Spleen (tissue), 11 donors: Measurements from ENCODE around the gene DNAJB4. TPM values are rescaled to one million over a fixed set of nuclear protein-coding genes. Genes with fewer than 3 reads are reported as not detected.
A peak's percentile ranks its signal among the peaks of the same experiment; 100 is the strongest.
"Not testable (repeated sequence)": the region's sequence is repeated elsewhere in the genome, so short reads cannot be mapped to it uniquely, and the experiment has no call there.

Experiments
- DNase-seq: peaks from one replicate; pipeline ENCODE4 v3.0.0-alpha.2; 2020
- H3K27ac ChIP-seq, 8 donors: fragments of 200-600 bp; sonication (generic) in 7 of 8; 1 replicate in 4 of 8; 2 replicates in 4 of 8; pipeline versions ENCODE4 v1.5.0 to v1.8.0; 2016 to 2021; ENCODE audit warnings: inconsistent platforms in 4 of 8, mild to moderate bottlenecking in 4 of 8, moderate library complexity in 1 of 8
- H3K27me3 ChIP-seq, 7 donors: fragments of 200-600 bp; sonication (generic) in 6 of 7; replicated peaks in 1 of 7; 1 replicate in 4 of 7; 2 replicates in 3 of 7; pipeline versions ENCODE4 v1.5.0 to v1.8.0; 2016 to 2021; ENCODE audit warnings: inconsistent platforms in 3 of 7, mild to moderate bottlenecking in 1 of 7
- H3K36me3 ChIP-seq, 6 donors: fragments of 200-600 bp; sonication (generic) in 5 of 6; 1 replicate in 4 of 6; 2 replicates in 2 of 6; pipeline versions ENCODE4 v1.5.0 to v1.8.0; 2016 to 2021; ENCODE audit warnings: inconsistent platforms in 2 of 6
- H3K4me1 ChIP-seq, 6 donors: fragments of 200-600 bp; sonication (generic) in 5 of 6; 1 replicate in 3 of 6; 2 replicates in 3 of 6; pipeline versions ENCODE4 v1.5.0 to v1.8.0; 2016 to 2021; ENCODE audit warnings: inconsistent platforms in 3 of 6
- H3K4me3 ChIP-seq, 8 donors: fragments of 200-600 bp; sonication (generic) in 7 of 8; 1 replicate in 4 of 8; 2 replicates in 4 of 8; pipeline versions ENCODE4 v1.5.0 to v1.8.0; 2016 to 2021; ENCODE audit warnings: inconsistent platforms in 4 of 8, mild to moderate bottlenecking in 4 of 8, moderate library complexity in 2 of 8
- H3K9me3 ChIP-seq, 8 donors: fragments of 200-600 bp; sonication (generic) in 7 of 8; 1 replicate in 4 of 8; 2 replicates in 4 of 8; pipeline versions ENCODE4 v1.5.0 to v1.8.0; 2016 to 2021; ENCODE audit warnings: inconsistent platforms in 4 of 8
- POLR2A ChIP-seq, 3 donors: fragments of 450-650 bp; IDR thresholded peaks; one replicate each; pipeline ENCODE4 v1.5.1; 2017; ENCODE audit warnings: antibody characterized with exemption in 3 of 3, mild to moderate bottlenecking in 1 of 3
- POLR2AphosphoS5 ChIP-seq, 3 donors: sonication (generic); formaldehyde crosslinking; IDR thresholded peaks; one replicate each; pipeline ENCODE4 v1.5.1; 2017; ENCODE audit warnings: antibody characterized with exemption in 3 of 3
- WGBS, 5 donors: extraction: QIAGEN DNeasy Blood & Tissue Kit in 3 of 5; methylation state at CpG; one replicate each; pipeline versions ENCODE4 v1.1.5 to v1.1.7; 2013 to 2018; 5-methylcytosine and 5-hydroxymethylcytosine counted together
- intact Hi-C: fragments of 100-400 bp; cut with DNase I; formaldehyde crosslinking; loops from one replicate; pipeline ENCODE4 v1.15.0; 2023; ENCODE audit warnings: low total_unique reads
- polyA plus RNA-seq, 3 donors: library from polyadenylated mRNA; stranded (reverse); fragments of 200-250 nt; gene quantifications; one replicate each; pipeline ENCODE4 v1.2.1, GENCODE V29; 2013
- total RNA-seq, 7 donors: library from RNA; depleted of rRNA in 3 of 7; stranded (reverse); fragments of >200 nt in 3 of 7; fragmentation: NEBNext Ultra II Directional in 4 of 7; extraction: Animal tissue kit (Norgen Biotek cat#: 25700) in 4 of 7; gene quantifications; one replicate each; pipeline versions ENCODE4 v1.1.0 to v1.2.1, GENCODE V29; 2016 to 2021
- TF ChIP-seq, protein P1 (sequence below), 11 experiments: fragments of 200-600 bp in 7 of 11; fragments of 450-650 bp in 4 of 11; sonication (generic) in 4 of 11; IDR thresholded peaks in 8 of 11; conservative IDR thresholded peaks in 3 of 11; 1 replicate in 7 of 11; 2 replicates in 4 of 11; pipeline versions ENCODE4 v1.4.0 to v1.8.0; 2016 to 2021; ENCODE audit warnings: antibody characterized with exemption in 11 of 11, inconsistent platforms in 4 of 11, mild to moderate bottlenecking in 1 of 11
- donor health status: healthy with polysubstance abuse.
- donor health status: DM: no; HTN: no; CAD: no; lungs with moderate emphysema.
- donor health status: DM: no; HTN: no; CAD: no.
- donor health status: Bipolar disorder and iron deficiency.
- donor health status: healthy.
- donor health status: DM: no; HTN: no; CAD: no.
- donor health status: DM: yes; HTN: yes; CAD: no.

The DNAJB4 gene
- total and polyA plus RNA-seq, 10 donors, result 10.5 to 66.2 (median 47.1) TPM

GRCh38 chr1:77990629-77991204, 14.0 kb upstream of the DNAJB4 start:
- WGBS, 5 donors, result 72 to 91% (median 87%) methylated on average over 3 of the region's 3 CpGs
- no peak for DNase-seq

GRCh38 chr1:77991638-77992037, 13.1 kb upstream of the DNAJB4 start:
- intact Hi-C loops, result no loop called here
- DNase-seq, result no peak
- H3K27ac ChIP-seq, result no peak overlapping the region
- peaks cover 0 to 21% (median 3%) of the 10 kb centered on the region in 6 donors for H3K36me3 ChIP-seq
- H3K4me3 ChIP-seq, result no peak overlapping the region
- H3K27me3 ChIP-seq, result no peaks in the 10 kb centered on the region
- TF ChIP-seq, protein P1, sequence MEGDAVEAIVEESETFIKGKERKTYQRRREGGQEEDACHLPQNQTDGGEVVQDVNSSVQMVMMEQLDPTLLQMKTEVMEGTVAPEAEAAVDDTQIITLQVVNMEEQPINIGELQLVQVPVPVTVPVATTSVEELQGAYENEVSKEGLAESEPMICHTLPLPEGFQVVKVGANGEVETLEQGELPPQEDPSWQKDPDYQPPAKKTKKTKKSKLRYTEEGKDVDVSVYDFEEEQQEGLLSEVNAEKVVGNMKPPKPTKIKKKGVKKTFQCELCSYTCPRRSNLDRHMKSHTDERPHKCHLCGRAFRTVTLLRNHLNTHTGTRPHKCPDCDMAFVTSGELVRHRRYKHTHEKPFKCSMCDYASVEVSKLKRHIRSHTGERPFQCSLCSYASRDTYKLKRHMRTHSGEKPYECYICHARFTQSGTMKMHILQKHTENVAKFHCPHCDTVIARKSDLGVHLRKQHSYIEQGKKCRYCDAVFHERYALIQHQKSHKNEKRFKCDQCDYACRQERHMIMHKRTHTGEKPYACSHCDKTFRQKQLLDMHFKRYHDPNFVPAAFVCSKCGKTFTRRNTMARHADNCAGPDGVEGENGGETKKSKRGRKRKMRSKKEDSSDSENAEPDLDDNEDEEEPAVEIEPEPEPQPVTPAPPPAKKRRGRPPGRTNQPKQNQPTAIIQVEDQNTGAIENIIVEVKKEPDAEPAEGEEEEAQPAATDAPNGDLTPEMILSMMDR (IDR thresholded peaks at IDR 0.05 in 8 of 11, conservative IDR thresholded peaks at IDR 0.05 in 3 of 11), result no peak
- no peak for TF ChIP-seq POLR2A (IDR thresholded peaks at IDR 0.05)
- TF ChIP-seq POLR2AphosphoS5 (IDR thresholded peaks at IDR 0.05), result no peak
- H3K4me1 ChIP-seq, result peaks cover 0 to 17% (median 0%) of the 10 kb centered on the region in 6 donors
- no peaks in the 10 kb centered on the region for H3K9me3 ChIP-seq

More at GRCh38 chr1:77990629-77991204, 14.0 kb upstream of the DNAJB4 start:
- H3K27ac ChIP-seq, result no peak overlapping the region
- intact Hi-C loops, result no loop called here
- no peaks in the 10 kb centered on the region for H3K27me3 ChIP-seq
- TF ChIP-seq POLR2A (IDR thresholded peaks at IDR 0.05) (no peak), POLR2AphosphoS5 (IDR thresholded peaks at IDR 0.05) (no peak)
- TF ChIP-seq, protein P1 (IDR thresholded peaks at IDR 0.05 in 8 of 11, conservative IDR thresholded peaks at IDR 0.05 in 3 of 11), result no peak
- peaks cover 0 to 25% (median 6%) of the 10 kb centered on the region in 6 donors for H3K4me1 ChIP-seq
- H3K9me3 ChIP-seq, result no peaks in the 10 kb centered on the region
- no peak overlapping the region for H3K4me3 ChIP-seq
- H3K36me3 ChIP-seq, result peaks cover 0 to 16% (median 3%) of the 10 kb centered on the region in 6 donors

- Histone ChIP-seq H3K36me3 (peaks cover 0 to 21% (median 3%) of the 10 kb centered on the region in 6 donors), H3K9me3 (no peaks in the 10 kb centered on the region), H3K27ac (peak overlapping the region in 2 of 8 donors; percentile 13 to 25), H3K4me1 (peaks cover 0 to 9% (median 0%) of the 10 kb centered on the region in 6 donors), H3K27me3 (no peaks in the 10 kb centered on the region), H3K4me3 (no peak overlapping the region)
- 80 to 92% (median 88%) methylated on average over 3 of the region's 3 CpGs for WGBS, 5 donors
- intact Hi-C loops, result no loop called here
- TF ChIP-seq, protein P1 (IDR thresholded peaks at IDR 0.05 in 8 of 11, conservative IDR thresholded peaks at IDR 0.05 in 3 of 11), result no peak
- TF ChIP-seq POLR2A (IDR thresholded peaks at IDR 0.05) (no peak), POLR2AphosphoS5 (IDR thresholded peaks at IDR 0.05) (no peak)
- DNase-seq, result no peak
These were observed 10.5 kb upstream of the DNAJB4 start for GRCh38 chr1:77994117-77994705.

DNA sequence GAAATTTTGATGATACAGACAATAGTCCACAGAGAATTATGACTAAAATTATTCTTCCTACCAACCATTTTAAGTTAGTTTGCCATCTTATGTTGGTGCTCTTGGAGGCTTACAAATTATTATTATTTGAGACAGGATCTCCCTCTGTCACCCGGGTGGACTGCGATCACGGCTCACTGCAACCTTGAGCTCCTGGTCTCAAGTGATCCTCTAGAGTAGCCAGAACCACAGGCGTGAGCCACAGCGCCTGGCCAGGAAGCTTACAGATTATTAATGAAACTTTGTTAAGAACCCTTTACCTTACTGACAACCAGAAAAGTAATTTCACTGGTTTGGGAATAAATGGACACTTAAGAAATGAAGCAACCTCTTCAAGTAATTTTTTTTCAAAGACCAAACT, 8.0 kb upstream of the DNAJB4 start:
- DNase-seq, result no peak
- no peak overlapping the region for H3K27ac ChIP-seq
- no peak overlapping the region for H3K4me3 ChIP-seq
- H3K4me1 ChIP-seq, result peaks cover 0 to 21% (median 0%) of the 10 kb centered on the region in 6 donors
- no peaks in the 10 kb centered on the region for H3K9me3 ChIP-seq
- H3K27me3 ChIP-seq, result no peaks in the 10 kb centered on the region
- WGBS, 5 donors, result 54 to 85% (median 75%) methylated on average over 5 of the region's 5 CpGs
- intact Hi-C loops, result no loop called here
- peaks cover 0 to 21% (median 3%) of the 10 kb centered on the region in 6 donors for H3K36me3 ChIP-seq
- TF ChIP-seq, protein P1 (IDR thresholded peaks at IDR 0.05 in 8 of 11, conservative IDR thresholded peaks at IDR 0.05 in 3 of 11), result no peak
- no peak for TF ChIP-seq POLR2A (IDR thresholded peaks at IDR 0.05)
- TF ChIP-seq POLR2AphosphoS5 (IDR thresholded peaks at IDR 0.05), result no peak

DNA sequence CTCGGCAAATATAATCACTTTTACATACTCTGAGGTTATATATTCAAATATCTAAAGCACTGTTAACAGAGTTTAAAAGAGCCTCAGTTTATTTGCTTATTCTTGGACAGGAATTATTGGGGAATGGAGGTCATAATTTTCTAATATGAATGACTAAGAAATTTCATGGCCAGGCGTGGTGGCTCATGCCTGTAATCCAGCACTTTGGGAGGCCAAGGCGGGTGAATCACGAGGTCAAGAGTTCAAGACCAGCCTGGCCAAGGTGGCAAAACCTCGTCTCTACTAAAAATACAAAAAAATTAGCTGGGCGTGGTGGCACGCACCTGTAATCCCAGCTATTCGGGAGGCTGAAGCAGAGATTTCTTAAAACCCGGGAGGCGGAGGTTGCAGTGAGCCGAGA, 4.2 kb upstream of the DNAJB4 start:
- Histone ChIP-seq H3K4me1 (peaks cover 0 to 47% (median 16%) of the 10 kb centered on the region in 6 donors), H3K27ac (peak overlapping the region in 3 of 8 donors; percentile 20 to 56 (median 28))
- H3K36me3 ChIP-seq, H3K9me3 ChIP-seq, H3K4me3 ChIP-seq, intact Hi-C loops, DNase-seq, H3K27me3 ChIP-seq: not testable (repeated sequence)
- 90 to 97% (median 91%) methylated on average over 11 of the region's 11 CpGs for WGBS, 5 donors
